KOPT-K1 (cell line): ENCODE results near the gene SHISA7.

Experiments
- H3K27ac ChIP-seq: fragments of 200-600 bp; sonication (generic); 2 replicates; pipeline ENCODE4 v1.5.1; 2016; ENCODE audit warnings: antibody characterized with exemption, mild to moderate bottlenecking, low read depth, low read length; ENCODE audit not compliant: poor library complexity, severe bottlenecking
- H3K36me3 ChIP-seq: fragments of 200-600 bp; sonication (generic); 2 replicates; pipeline ENCODE4 v1.5.1; 2017; ENCODE audit warnings: antibody characterized with exemption, mild to moderate bottlenecking, low read length, moderate library complexity; ENCODE audit not compliant: insufficient read depth
- H3K9me3 ChIP-seq: fragments of 200-600 bp; sonication (generic); 2 replicates; pipeline ENCODE4 v1.5.1; 2017; ENCODE audit warnings: antibody characterized with exemption, low read length, mild to moderate bottlenecking; ENCODE audit not compliant: insufficient read depth, poor library complexity, severe bottlenecking

Gene SHISA7

DNA sequence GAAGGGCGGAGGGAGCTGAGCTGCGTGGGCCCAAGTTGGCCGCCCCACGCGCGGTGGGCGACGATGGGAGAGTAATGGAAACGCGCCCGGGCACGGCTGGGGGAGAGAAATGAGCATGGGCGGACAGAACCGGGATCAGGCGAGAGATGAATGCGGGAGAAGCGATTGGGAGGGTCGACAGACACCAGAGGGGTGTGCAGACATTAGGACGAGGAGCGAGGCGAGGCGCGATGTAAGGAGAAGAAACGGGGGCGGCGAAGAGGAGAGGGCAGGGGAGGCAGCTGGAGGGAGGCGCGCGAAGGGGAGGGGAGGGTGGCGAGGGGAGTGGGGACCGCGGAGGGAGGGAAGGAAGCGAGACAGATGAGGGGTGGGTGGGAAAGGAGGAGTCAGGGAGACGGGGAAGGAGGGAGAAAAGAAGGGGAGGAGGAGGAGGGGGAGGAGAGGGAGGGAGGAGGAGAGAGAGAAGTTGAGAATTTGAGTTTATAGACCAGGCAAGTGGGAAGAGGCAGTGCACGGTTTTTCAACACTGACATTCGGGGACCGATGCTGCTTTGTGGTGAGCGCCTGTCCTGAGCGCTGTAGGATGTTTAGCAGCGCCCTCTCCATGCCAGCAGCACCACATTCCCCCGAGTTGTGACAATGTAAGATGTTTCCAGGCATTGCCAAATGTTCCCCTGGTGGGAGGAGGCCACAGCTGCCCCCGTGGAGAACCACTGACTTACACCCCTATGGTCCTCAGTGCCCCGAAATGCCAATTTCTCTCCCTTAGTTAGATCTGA is at the start of gene SHISA7:
Gene SHISA7, minus strand, starts transcription at position 256 of the 779 bp plus-strand sequence. CDS start 437 bp downstream, outside the sequence.
- H3K27ac ChIP-seq: no peak within 1 kb of the TSS
- no peaks in the 10 kb centered on the region for H3K36me3 ChIP-seq
- H3K9me3 ChIP-seq: no peaks in the 10 kb centered on the region

DNA sequence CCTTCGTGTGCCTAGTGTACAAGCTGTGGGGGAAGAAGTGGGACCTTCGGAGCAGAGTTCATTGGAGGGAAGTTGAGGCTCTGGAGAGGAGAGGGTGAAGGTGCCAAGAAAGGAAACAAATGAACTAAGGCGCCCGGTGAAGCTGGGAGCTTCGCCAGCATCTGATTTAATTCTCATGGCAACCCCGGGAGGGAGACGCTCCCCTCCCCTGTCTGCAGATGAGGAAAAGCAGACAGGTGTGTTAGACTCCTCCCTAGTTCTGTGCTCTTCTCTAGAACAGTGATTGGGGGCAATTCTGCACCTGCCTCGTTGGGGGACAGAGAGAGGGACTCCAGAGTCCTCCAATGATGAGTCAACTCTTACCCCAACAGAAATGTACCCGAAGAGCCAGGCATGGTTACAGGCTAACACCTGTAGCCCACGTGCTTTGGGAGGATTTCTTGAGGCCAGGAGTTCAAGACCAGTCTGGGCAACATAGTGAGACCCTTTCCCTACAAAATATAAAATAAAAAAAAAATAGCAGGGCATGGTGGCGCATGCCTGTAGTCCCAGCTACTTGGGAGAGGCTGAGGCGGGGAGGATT is 49.4 kb upstream of the SHISA7 start:
- H3K36me3 ChIP-seq: no peaks in the 10 kb centered on the region
- H3K9me3 ChIP-seq: no peaks in the 10 kb centered on the region
- H3K27ac ChIP-seq: no peak overlapping the region

- Histone ChIP-seq H3K27ac (no peak overlapping the region), H3K9me3 (no peaks in the 10 kb centered on the region), H3K36me3 (no peaks in the 10 kb centered on the region)
Measured at GRCh38 chr19:55491546-55492360, 48.7 kb upstream of the SHISA7 start.

GRCh38 chr19:55490478-55491432 is 47.7 kb upstream of the SHISA7 start:
- H3K36me3 ChIP-seq: no peaks in the 10 kb centered on the region
- no peak overlapping the region for H3K27ac ChIP-seq
- no peaks in the 10 kb centered on the region for H3K9me3 ChIP-seq

GRCh38 chr19:55489711-55490477 is 46.8 kb upstream of the SHISA7 start:
- no peaks in the 10 kb centered on the region for H3K9me3 ChIP-seq
- no peaks in the 10 kb centered on the region for H3K36me3 ChIP-seq
- no peak overlapping the region for H3K27ac ChIP-seq

DNA sequence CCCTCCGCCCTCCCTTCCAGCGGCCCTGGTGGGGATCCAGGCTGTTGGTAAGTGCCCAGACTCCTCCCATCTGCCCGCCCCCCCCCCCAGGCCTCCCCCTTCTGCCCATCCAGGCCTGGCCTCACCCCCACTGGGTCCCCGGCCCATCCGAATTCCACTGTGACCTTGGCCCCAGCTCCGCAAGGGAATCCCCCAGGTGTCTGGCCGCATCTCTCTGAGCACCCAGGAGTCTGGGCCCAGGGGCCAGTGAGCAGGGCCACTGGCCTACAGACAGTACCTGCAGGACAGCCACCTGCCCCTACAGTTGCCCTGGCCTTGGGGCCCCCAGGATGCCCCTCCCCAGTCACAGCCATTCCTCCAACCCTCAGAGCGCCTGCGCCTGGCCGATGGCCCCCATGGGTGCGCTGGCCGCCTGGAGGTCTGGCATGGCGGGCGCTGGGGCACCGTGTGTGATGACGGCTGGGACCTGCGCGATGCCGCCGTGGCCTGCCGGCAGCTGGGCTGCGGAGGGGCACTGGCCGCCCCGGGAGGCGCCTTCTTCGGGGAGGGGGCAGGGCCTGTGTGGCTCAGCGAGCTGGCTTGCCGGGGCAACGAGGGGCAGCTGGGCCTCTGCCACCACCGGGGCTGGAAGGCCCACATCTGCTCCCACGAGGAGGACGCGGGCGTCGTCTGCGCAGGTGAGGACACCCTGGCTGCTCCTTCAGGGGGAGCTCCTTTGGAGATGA is 46.0 kb upstream of the SHISA7 start:
- Histone ChIP-seq H3K9me3 (no peaks in the 10 kb centered on the region), H3K27ac (no peak overlapping the region), H3K36me3 (no peaks in the 10 kb centered on the region)

GRCh38 chr19:55487924-55488687 is 45.0 kb upstream of the SHISA7 start, which contains the start of gene SSC5D:
TSS of gene SSC5D (plus strand) at chr19:55488436. CDS start at chr19:55488590, 154 bp downstream.
- Histone ChIP-seq H3K9me3 (no peaks in the 10 kb centered on the region), H3K27ac (no peak within 1 kb of the TSS), H3K36me3 (peaks cover 7% of the 10 kb centered on the region; the same call in 1 of the 2 replicates)

DNA sequence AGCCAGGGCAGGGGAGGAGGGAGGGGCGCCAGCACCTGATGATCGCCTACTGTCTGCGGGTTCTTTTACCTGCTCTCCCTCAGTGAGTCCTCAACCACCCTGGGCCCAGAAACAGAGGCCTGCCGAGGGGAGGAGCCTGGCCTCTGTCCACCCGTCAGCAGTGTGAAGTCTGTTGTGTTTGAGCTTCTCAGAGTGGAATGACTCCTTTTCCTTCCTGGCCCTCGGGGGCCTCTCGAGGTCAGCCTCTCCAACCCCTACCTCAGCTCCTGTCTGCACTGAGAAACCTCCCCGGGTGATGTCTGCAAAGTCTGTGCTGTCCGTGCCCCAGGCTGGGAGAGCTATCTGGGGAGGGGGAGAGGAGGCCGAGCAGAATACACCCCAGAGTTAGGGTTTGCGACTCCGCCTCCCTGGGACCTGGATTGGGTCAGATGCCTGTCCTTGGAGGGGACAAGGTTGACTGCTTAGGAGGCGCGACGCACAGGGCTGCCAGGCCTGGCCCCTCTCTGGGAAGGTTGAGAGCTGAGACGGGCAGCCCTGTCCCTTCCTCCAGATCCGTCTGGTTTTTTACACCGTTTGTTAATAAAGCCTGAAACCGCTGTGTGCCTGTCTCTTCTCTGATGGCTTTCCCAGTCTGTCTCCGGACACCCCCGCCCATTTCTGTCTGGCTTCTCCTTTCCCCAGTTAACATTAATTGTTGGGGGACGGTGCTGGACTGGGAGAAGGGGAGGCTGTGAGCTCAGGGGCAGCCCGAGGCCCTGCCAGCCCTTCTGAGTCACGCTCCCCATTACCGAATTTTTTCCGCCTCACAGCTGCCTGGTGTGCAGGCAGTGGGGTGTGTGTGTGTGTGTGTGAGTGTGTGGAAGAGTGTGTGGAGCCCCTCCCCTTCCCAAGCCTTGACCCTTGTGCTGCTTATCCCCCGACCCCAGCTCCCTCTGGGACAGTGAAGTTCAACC is 44.1 kb upstream of the SHISA7 start:
- Histone ChIP-seq H3K27ac (no peak overlapping the region), H3K36me3 (peaks cover 8% of the 10 kb centered on the region; the same call in 1 of the 2 replicates), H3K9me3 (no peaks in the 10 kb centered on the region)

GRCh38 chr19:55486043-55486970 is 43.2 kb upstream of the SHISA7 start:
- Histone ChIP-seq H3K36me3 (peaks cover 8% of the 10 kb centered on the region; the same call in 1 of the 2 replicates), H3K27ac (peak overlapping the region; percentile 71), H3K9me3 (no peaks in the 10 kb centered on the region)

- H3K9me3 ChIP-seq: no peaks in the 10 kb centered on the region
- peak overlapping the region; percentile 71 for H3K27ac ChIP-seq
- peaks cover 8% of the 10 kb centered on the region; the same call in 1 of the 2 replicates for H3K36me3 ChIP-seq
Measured at GRCh38 chr19:55485439-55486011, 42.4 kb upstream of the SHISA7 start.
